H1 (cell line): ENCODE measurements around the gene CSAD. TPM values are rescaled to one million over a fixed set of nuclear protein-coding genes. Genes with fewer than 3 reads are reported as not detected.

Experiments
- CTCF ChIA-PET: fragments of 300-600 bp; sonication (Branson Sonifier 250); formaldehyde crosslinking; loops from one replicate; lab custom pipeline; 2021; ENCODE audit not compliant: partially characterized antibody; lab: Charles Lee
- POLR2A ChIA-PET: fragments of 300-600 bp; sonication (Branson Sonifier 250); formaldehyde crosslinking; loops from one replicate; lab custom pipeline; 2021; ENCODE audit warnings: inconsistent platforms; ENCODE audit not compliant: partially characterized antibody; lab: Charles Lee
- DNase-seq, 2 experiments: peaks; one replicate each; pipeline versions ENCODE4 v3.0.0 to v3.0.0-alpha.2; 2010 to 2022; ENCODE audit warnings: low spot score in 2 of 2, low read depth in 1 of 2, mixed read lengths in 1 of 2
- FAIRE-seq: peaks from 2 replicates; lab custom pipeline; 2011; peaks lifted over from hg19 to GRCh38; lab: Jason Lieb, UNC
- H2AFZ ChIP-seq: 2 replicates; pipeline ENCODE4 v1.8.1; 2012; ENCODE audit warnings: low read length, inconsistent platforms
- H2AK5ac ChIP-seq: 2 replicates; pipeline ENCODE4 v1.6.1; 2013; ENCODE audit warnings: low read depth, low read length
- H2BK120ac ChIP-seq: replicated peaks from 2 replicates; pipeline ENCODE3; 2013; ENCODE audit warnings: low read depth, low read length, inconsistent platforms
- H2BK12ac ChIP-seq: 2 replicates; pipeline ENCODE4 v1.6.1; 2013; ENCODE audit warnings: low read depth, low read length
- H2BK15ac ChIP-seq: 2 replicates; pipeline ENCODE4 v1.6.1; 2013; ENCODE audit warnings: low read length
- H2BK20ac ChIP-seq: 2 replicates; pipeline ENCODE4 v1.6.1; 2013; ENCODE audit warnings: low read length
- H2BK5ac ChIP-seq: 2 replicates; pipeline ENCODE4 v1.6.1; 2013; ENCODE audit warnings: low read depth, low read length
- H3K14ac ChIP-seq: 2 replicates; pipeline ENCODE4 v1.6.1; 2013; ENCODE audit warnings: inconsistent platforms; ENCODE audit not compliant: insufficient read length
- H3K18ac ChIP-seq: 2 replicates; pipeline ENCODE4 v1.6.1; 2013; ENCODE audit warnings: low read length; ENCODE audit errors: extremely low read depth
- H3K23ac ChIP-seq: 2 replicates; pipeline ENCODE4 v1.6.1; 2013; ENCODE audit warnings: inconsistent platforms; ENCODE audit not compliant: insufficient read length
- H3K23me2 ChIP-seq: 2 replicates; pipeline ENCODE4 v1.6.1; 2013; ENCODE audit warnings: low read depth, low read length
- H3K27ac ChIP-seq: 2 replicates; pipeline ENCODE4 v1.6.1; 2011; ENCODE audit warnings: low read depth, low read length, inconsistent platforms
- H3K27me3 ChIP-seq, 4 experiments: replicated peaks in 1 of 4; 1 replicate in 1 of 4; 2 replicates in 3 of 4; pipeline versions ENCODE4 v1.6.1 to v1.8.1; 2011 to 2013; ENCODE audit warnings: low read length in 3 of 4, mild to moderate bottlenecking in 3 of 4, inconsistent platforms in 2 of 4, mixed read lengths in 2 of 4, moderate library complexity in 1 of 4; ENCODE audit not compliant: control insufficient read depth in 3 of 4, insufficient read depth in 3 of 4; ENCODE audit errors: extremely low read depth in 1 of 4
- H3K36me3 ChIP-seq, 4 experiments: 2 replicates each; pipeline versions ENCODE4 v1.6.1 to v1.8.1; 2011 to 2013; ENCODE audit warnings: mild to moderate bottlenecking in 4 of 4, low read length in 3 of 4, moderate library complexity in 2 of 4, control low read depth in 1 of 4, inconsistent platforms in 1 of 4; ENCODE audit not compliant: insufficient read depth in 4 of 4, control insufficient read depth in 2 of 4
- H3K4ac ChIP-seq: replicated peaks from 2 replicates; pipeline ENCODE3; 2013; ENCODE audit warnings: low read length, low read depth, mixed read lengths, inconsistent platforms; ENCODE audit not compliant: insufficient read length
- H3K4me1 ChIP-seq, 4 experiments: replicated peaks in 1 of 4; 1 replicate in 1 of 4; 2 replicates in 3 of 4; pipeline versions ENCODE4 v1.6.1 to v1.8.1; 2011 to 2013; ENCODE audit warnings: low read length in 3 of 4, inconsistent platforms in 2 of 4, mixed read lengths in 1 of 4; ENCODE audit not compliant: insufficient read depth in 4 of 4, control insufficient read depth in 3 of 4
- H3K4me2 ChIP-seq, 2 experiments: 2 replicates each; pipeline versions ENCODE4 v1.6.1 to v1.8.1; 2011 to 2013; ENCODE audit warnings: low read depth in 2 of 2, low read length in 2 of 2, control low read depth in 1 of 2, inconsistent platforms in 1 of 2, mild to moderate bottlenecking in 1 of 2; ENCODE audit not compliant: insufficient read depth in 1 of 2
- H3K4me3 ChIP-seq, 4 experiments: fragments of 200-600, 300-600 bp in 1 of 4; sonication (generic), shearing (Covaris generic), sonication (Bioruptor Twin) in 1 of 4; 2 replicates each; pipeline versions ENCODE4 v1.5.1 to v1.8.1; 2011 to 2016; ENCODE audit warnings: low read length in 4 of 4, low read depth in 3 of 4, control low read depth in 2 of 4, inconsistent platforms in 2 of 4, mild to moderate bottlenecking in 2 of 4, mixed read lengths in 1 of 4, moderate library complexity in 1 of 4; ENCODE audit not compliant: insufficient read depth in 2 of 4; ENCODE audit errors: extremely low read depth in 1 of 4
- H3K56ac ChIP-seq: replicated peaks from 2 replicates; pipeline ENCODE3; 2013; ENCODE audit warnings: low read depth, mild to moderate bottlenecking, mixed read lengths, low read length, inconsistent platforms; ENCODE audit not compliant: insufficient read length
- H3K79me1 ChIP-seq: 2 replicates; pipeline ENCODE4 v1.6.1; 2013; ENCODE audit warnings: low read depth, low read length, control low read depth
- H3K79me2 ChIP-seq, 2 experiments: 2 replicates each; pipeline versions ENCODE4 v1.6.1 to v1.8.1; 2012 to 2013; ENCODE audit warnings: low read length in 2 of 2, mild to moderate bottlenecking in 2 of 2, inconsistent platforms in 1 of 2; ENCODE audit not compliant: insufficient read depth in 2 of 2, control insufficient read depth in 1 of 2
- H3K9ac ChIP-seq, 4 experiments: replicated peaks in 1 of 4; 1 replicate in 1 of 4; 2 replicates in 3 of 4; pipeline versions ENCODE4 v1.6.1 to v1.8.1; 2011 to 2013; ENCODE audit warnings: low read depth in 3 of 4, low read length in 3 of 4, control low read depth in 2 of 4, mild to moderate bottlenecking in 2 of 4, moderate library complexity in 2 of 4, inconsistent platforms in 1 of 4; ENCODE audit errors: extremely low read depth in 1 of 4
- H3K9me3 ChIP-seq, 2 experiments: 2 replicates each; pipeline versions ENCODE4 v1.6.1 to v1.8.1; 2012 to 2013; ENCODE audit warnings: mild to moderate bottlenecking in 2 of 2, moderate library complexity in 2 of 2, control low read depth in 1 of 2, inconsistent platforms in 1 of 2, low read depth in 1 of 2, low read length in 1 of 2, mixed read lengths in 1 of 2; ENCODE audit not compliant: insufficient read depth in 2 of 2
- H4K20me1 ChIP-seq, 2 experiments: replicated peaks in 1 of 2; 2 replicates each; pipeline versions ENCODE3 to v1.8.1; 2011 to 2013; ENCODE audit warnings: inconsistent platforms in 2 of 2, low read length in 2 of 2, mild to moderate bottlenecking in 1 of 2; ENCODE audit not compliant: insufficient read depth in 2 of 2, control insufficient read depth in 1 of 2
- H4K5ac ChIP-seq: 2 replicates; pipeline ENCODE4 v1.6.1; 2013; ENCODE audit warnings: low read length, low read depth, mixed read lengths, inconsistent platforms; ENCODE audit not compliant: insufficient read length
- H4K8ac ChIP-seq: 2 replicates; pipeline ENCODE4 v1.8.0; 2013; ENCODE audit warnings: mild to moderate bottlenecking, moderate library complexity, low read length, inconsistent platforms; ENCODE audit not compliant: insufficient read depth; ENCODE audit errors: extremely low read depth
- H4K91ac ChIP-seq: replicated peaks from 2 replicates; pipeline ENCODE3; 2013; ENCODE audit warnings: low read length, mixed read lengths, inconsistent platforms; ENCODE audit not compliant: insufficient read length
- CBX8 ChIP-seq: fragments of 300-800, 300-1000 bp; sonication (generic); IDR thresholded peaks from 2 replicates; pipeline ENCODE4 v1.7.1; 2016; ENCODE audit warnings: low read depth, low read length, borderline replicate concordance
- CTBP2 ChIP-seq: IDR thresholded peaks from 2 replicates; pipeline ENCODE4 v1.7.0; 2011; ENCODE audit warnings: borderline replicate concordance, mild to moderate bottlenecking, moderate library complexity, mixed read lengths, low read length; ENCODE audit not compliant: insufficient read depth, insufficient read length
- EGR1 ChIP-seq: IDR thresholded peaks from 2 replicates; pipeline ENCODE4 v1.6.1; 2011; ENCODE audit warnings: low read depth, low read length, borderline replicate concordance
- HDAC2 ChIP-seq, 2 experiments: fragments of 300-600 bp in 1 of 2; sonication (generic) in 1 of 2; IDR thresholded peaks; 2 replicates each; pipeline ENCODE4 v1.6.1; 2011 to 2012; ENCODE audit warnings: low read depth in 2 of 2, low read length in 2 of 2, mild to moderate bottlenecking in 2 of 2, moderate library complexity in 2 of 2, borderline replicate concordance in 1 of 2, inconsistent platforms in 1 of 2
- NANOG ChIP-seq: IDR thresholded peaks from 2 replicates; pipeline ENCODE4 v1.6.1; 2011; ENCODE audit warnings: low read length, low read depth, mild to moderate bottlenecking, inconsistent platforms; ENCODE audit not compliant: insufficient read depth, poor library complexity, severe bottlenecking
- TBP ChIP-seq: IDR thresholded peaks from 2 replicates; pipeline ENCODE4 v1.6.1; 2011; ENCODE audit warnings: low read depth, low read length, improper control_type of control experiment
- WGBS, 2 experiments: shearing (Covaris generic) in 1 of 2; methylation state at CpG; one replicate each; pipeline versions ENCODE4 v1.1.6 to v1.1.7; 2013 to 2015; ENCODE audit warnings: low lambda C conversion rate in 2 of 2, mixed read lengths in 2 of 2, inconsistent platforms in 1 of 2, low coverage in 1 of 2, missing lambda C conversion rate in 1 of 2; ENCODE audit not compliant: insufficient replicate concordance in 2 of 2, insufficient coverage in 1 of 2, insufficient read length in 1 of 2; ENCODE audit errors: extremely low coverage in 1 of 2, missing lambda C conversion rate in 1 of 2; 5-methylcytosine and 5-hydroxymethylcytosine counted together
- polyA plus RNA-seq, 7 experiments: library from polyadenylated mRNA; depleted of rRNA in 3 of 7; stranded (reverse) in 5 of 7; unstranded in 2 of 7; fragments of >200 nt in 5 of 7; fragments of 200-250 nt in 2 of 7; gene quantifications; 1 replicate in 5 of 7; 2 replicates in 1 of 7; 4 replicates in 1 of 7; pipeline versions ENCODE4 v1.2.1 to v1.2.3, GENCODE V29; 2011 to 2013; ENCODE audit warnings: missing spikeins in 2 of 7, mixed read lengths in 2 of 7
- total RNA-seq: library from RNA; stranded (reverse); fragmentation: NEBNext Ultra II Directional; extraction: Animal tissue kit (Norgen Biotek cat#: 25700); gene quantifications from 2 replicates; pipeline ENCODE4 v1.2.1, GENCODE V29; 2021
- TF ChIP-seq, protein P1 (sequence below): IDR thresholded peaks from 2 replicates; pipeline ENCODE4 v1.6.1; 2012; ENCODE audit warnings: low read length, inconsistent platforms

The CSAD gene
- total and polyA plus RNA-seq, 2 of the 8 experiments (the other 6 are each of a cell fraction or from before 2014, with no cell fraction given) = 8.8 to 11.3 TPM

DNA sequence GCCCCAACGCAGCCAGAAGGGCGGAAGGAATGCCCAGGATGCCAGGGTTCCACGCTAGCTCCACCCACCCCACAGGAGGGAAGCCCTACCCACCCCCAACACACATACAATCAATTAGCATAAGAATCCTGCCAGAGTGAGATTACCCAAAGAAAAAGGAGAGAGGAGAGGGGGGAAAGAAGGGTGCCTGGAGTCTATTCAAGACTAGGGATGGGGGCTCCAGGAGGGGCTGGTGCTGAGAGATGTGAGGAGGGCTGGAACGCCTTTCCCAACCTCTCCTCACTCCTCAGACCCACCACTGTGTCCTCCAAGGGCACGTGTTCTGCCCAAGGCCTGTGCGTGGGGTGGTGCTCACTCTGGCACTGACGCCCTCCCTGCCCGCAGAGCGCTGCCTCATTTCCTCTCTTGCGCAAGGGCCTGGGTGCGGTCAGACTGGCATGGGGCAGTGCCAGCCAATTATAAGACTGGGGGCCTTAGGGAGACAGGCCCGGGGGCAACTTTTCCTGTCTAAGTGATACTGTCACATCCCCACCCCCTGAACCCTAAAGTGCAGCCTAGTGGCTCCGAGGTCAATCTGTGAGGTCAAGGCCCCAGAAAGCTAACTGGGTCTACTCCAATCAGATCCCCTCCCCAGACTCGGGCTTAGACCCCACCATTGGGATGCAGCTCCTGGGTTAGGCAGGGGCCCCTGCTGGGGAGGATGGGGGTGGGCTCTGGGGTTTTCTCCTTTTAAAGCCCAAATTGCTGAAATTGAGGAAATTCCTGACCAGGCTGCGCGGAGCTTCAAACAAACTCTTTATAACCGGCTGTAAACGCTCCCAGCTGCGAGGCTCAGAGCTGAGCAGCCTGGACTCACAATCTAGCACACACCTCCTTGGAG, 36.6 kb upstream of the CSAD start:
- FAIRE-seq = no peak
- Histone ChIP-seq H3K27ac (peak overlapping the region; percentile 86), H2AK5ac (peak overlapping the region; percentile 99), H3K9me3 (no peaks in the 10 kb centered on the region), H4K91ac (peak overlapping the region; percentile 99), H3K4ac (peak overlapping the region; percentile 98), H3K56ac (peak overlapping the region; percentile 71), H4K20me1 (peaks cover 0 to 7% of the 10 kb centered on the region in 2 experiments), H3K9ac (peak overlapping the region in 3 of 4 experiments; percentile 25 to 55 (median 53); a peak in 4 of 7 replicates), H3K79me2 (peaks cover 16 to 36% of the 10 kb centered on the region in 2 experiments), H3K4me3 (peak overlapping the region; percentile 84 to 97 (median 88); a peak in 7 of 8 replicates), H2BK20ac (peak overlapping the region; percentile 99), H2AFZ (no peak overlapping the region), H3K14ac (no peak overlapping the region), H2BK15ac (peak overlapping the region; percentile 100), H3K4me2 (peak overlapping the region; percentile 99 to 100), H4K8ac (peak overlapping the region; percentile 37; the same call in 1 of the 2 replicates), H2BK12ac (peak overlapping the region; percentile 100), H3K79me1 (peaks cover 17% of the 10 kb centered on the region), H4K5ac (peak overlapping the region; percentile 91), H3K27me3 (peaks cover 0 to 3% (median 0%) of the 10 kb centered on the region in 4 experiments; a peak in 1 of 7 replicates), H3K23ac (no peak overlapping the region), H2BK120ac (peak overlapping the region; percentile 96), H3K23me2 (peaks cover 26% of the 10 kb centered on the region), H3K36me3 (peaks cover 8 to 26% (median 16%) of the 10 kb centered on the region in 4 experiments), H3K18ac (peak overlapping the region; percentile 100), H3K4me1 (peaks cover 21 to 58% (median 43%) of the 10 kb centered on the region in 4 experiments), H2BK5ac (peak overlapping the region; percentile 100)
- POLR2A ChIA-PET = interaction anchor here (0.8 to 13.6 kb wide), 27 partner anchors 9 to 284 kb away, joined by 3 to 151 read pairs (median 4); partner anchors contain the start of genes AAAS, CSAD, EIF4B and ESPL1
- peak in 1 of 2 experiments; percentile 87 for DNase-seq
- WGBS, 2 experiments = 1% methylated on average over 18 of the region's 19 CpGs; no CpG with 5 or more reads in 1 of the 2 experiments
- CTCF ChIA-PET = interaction anchor here (1.0 to 22.3 kb wide), 9 partner anchors 12 to 112 kb away, joined by 3 to 654 read pairs (median 52); partner anchors contain the start of genes AAAS, ESPL1, MYG1 and PFDN5
- TF ChIP-seq TBP = peak; percentile 10; the same call in 1 of the 2 replicates
- no peak for TF ChIP-seq CBX8
- no peak for TF ChIP-seq NANOG
- 0 out of 4 replicates have a peak, but pooled peaks of 1 of the 2 experiments have one; percentile 52 for TF ChIP-seq HDAC2 (IDR thresholded peaks at IDR 0.05; ENCODE audit: borderline replicate concordance in 1 of 2, low read depth in 2 of 2, low read length in 2 of 2)
- TF ChIP-seq, protein P1, sequence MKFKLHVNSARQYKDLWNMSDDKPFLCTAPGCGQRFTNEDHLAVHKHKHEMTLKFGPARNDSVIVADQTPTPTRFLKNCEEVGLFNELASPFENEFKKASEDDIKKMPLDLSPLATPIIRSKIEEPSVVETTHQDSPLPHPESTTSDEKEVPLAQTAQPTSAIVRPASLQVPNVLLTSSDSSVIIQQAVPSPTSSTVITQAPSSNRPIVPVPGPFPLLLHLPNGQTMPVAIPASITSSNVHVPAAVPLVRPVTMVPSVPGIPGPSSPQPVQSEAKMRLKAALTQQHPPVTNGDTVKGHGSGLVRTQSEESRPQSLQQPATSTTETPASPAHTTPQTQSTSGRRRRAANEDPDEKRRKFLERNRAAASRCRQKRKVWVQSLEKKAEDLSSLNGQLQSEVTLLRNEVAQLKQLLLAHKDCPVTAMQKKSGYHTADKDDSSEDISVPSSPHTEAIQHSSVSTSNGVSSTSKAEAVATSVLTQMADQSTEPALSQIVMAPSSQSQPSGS = 0 out of 2 replicates have a peak, but pooled peaks have one; percentile 38
- TF ChIP-seq CTBP2 = no peak
- no peak for TF ChIP-seq EGR1
